GF-D8 (cell line): ENCODE results near the gene OR51S1.
"Not testable (repeated sequence)": the region's sequence is repeated elsewhere in the genome, so short reads cannot be mapped to it uniquely, and the experiment has no call there.

Experiments used
- DNase-seq: peaks from one replicate; lab custom pipeline; 2025; lab: John Stamatoyannopoulos, UW

The OR51S1 gene

DNA sequence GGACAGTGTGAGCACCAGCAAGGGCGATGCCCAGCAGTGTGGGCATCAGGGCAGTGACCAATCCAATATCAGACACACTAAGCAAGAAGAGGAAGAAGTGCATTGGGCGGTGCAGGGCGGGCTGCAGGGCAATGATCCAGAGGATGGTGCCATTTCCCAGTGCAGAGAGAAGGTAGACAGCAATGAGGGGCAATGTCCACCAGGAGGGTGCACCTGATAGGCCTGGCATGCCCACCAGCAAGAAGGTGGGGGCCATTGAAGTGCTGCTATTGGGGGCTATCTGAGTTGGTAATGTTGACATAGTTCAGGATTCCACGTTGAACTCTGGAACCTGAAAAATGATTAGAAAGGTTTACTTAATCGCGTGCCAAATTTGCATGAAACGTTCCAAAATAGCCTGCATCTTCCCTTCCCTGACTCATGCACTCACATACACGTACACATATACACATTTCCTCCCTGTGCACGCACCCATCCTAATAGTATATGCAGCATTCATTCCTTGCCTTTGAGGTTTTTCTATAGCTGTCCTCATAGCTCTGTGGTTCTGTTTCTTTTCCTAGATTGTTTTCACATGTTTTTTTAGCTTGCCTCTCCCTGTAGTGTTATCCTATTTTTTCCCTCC lies at the start of gene OR51S1:
OR51S1 (minus strand) TSS at position 301 of the 625 bp plus-strand sequence; CDS start at position 301, 0 bp downstream.
- DNase-seq, result no peak

DNA sequence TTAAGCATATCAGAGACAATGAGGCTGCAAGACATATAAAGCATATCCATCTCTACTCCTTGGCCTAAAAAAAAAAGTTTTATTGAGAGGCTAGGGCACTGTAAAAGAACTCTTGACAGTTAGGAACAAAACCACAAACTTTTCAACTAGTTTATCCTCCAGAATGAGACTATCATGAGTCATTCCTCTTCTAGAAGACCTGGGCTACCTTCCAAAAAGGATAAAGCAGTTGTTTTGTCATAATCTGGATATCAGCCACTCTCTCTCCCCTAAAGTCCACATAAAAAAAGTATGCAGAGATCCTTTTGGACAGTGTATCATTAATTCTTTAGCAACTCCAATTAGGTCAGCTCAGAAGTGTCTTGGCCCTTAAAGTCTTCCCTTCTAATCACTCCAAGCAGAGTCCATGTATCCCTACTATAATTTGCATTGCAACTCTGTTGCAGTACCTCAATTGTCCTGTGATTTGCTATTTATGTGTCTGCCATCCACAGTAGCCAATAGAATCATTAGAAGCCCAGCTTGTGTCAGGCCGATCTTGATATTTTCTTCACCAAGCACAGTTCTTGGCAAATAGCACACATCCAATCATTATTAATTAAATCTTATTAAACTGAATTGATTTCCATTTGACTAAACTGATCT lies 43.1 kb upstream of the OR51S1 start:
- DNase-seq, result no peak

GRCh38 chr11:4890279-4890678 lies 41.3 kb upstream of the OR51S1 start:
- DNase-seq, result no peak

GRCh38 chr11:4887591-4887990 lies 38.6 kb upstream of the OR51S1 start:
- no peak for DNase-seq

DNA sequence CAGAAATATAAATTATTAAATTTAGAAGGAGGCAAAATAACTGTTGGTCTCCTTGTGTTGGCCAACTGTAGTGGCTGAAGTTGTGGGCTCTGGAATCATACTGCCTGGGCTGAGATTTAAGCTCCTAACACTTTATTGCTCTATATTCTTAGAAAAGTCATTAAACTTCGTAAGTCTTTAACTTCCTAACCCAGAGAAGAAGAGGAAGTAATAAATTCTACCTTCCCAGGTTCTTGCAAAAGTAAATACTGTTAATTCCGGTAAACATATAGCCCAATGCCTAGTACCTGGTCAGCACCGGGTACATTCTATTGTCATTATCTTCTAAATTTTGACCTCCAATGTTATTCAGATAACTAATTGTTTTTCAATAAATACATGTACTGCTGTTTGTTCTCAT lies 37.2 kb upstream of the OR51S1 start:
- no peak for DNase-seq

- DNase-seq, result no peak
These were observed 35.4 kb upstream of the OR51S1 start for GRCh38 chr11:4884361-4884760.

DNA sequence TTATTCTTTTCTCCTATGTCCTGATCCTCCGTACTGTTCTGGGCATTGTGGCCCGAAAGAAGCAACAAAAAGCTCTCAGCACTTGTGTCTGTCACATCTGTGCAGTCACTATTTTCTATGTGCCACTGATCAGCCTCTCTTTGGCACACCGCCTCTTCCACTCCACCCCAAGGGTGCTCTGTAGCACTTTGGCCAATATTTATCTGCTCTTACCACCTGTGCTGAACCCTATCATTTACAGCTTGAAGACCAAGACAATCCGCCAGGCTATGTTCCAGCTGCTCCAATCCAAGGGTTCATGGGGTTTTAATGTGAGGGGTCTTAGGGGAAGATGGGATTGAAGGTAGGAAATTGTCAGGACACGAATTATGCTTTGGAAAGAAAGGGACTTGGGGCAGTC lies 33.5 kb upstream of the OR51S1 start:
- no peak for DNase-seq

- DNase-seq, result no peak
These were observed 33.0 kb upstream of the OR51S1 start, which contains the start of gene OR51T1 for GRCh38 chr11:4881860-4882500. Gene OR51T1, plus strand, starts transcription at chr11:4881900. Its CDS starts 0 bp downstream, at chr11:4881900.

GRCh38 chr11:4881188-4881587 lies 32.2 kb upstream of the OR51S1 start:
- DNase-seq, result no peak

GRCh38 chr11:4865855-4866254 lies 16.8 kb upstream of the OR51S1 start:
- DNase-seq, result no peak

- no peak for DNase-seq
These were observed 14.9 kb upstream of the OR51S1 start for GRCh38 chr11:4863876-4864275.

GRCh38 chr11:4862447-4863236 lies 13.6 kb upstream of the OR51S1 start:
- no peak for DNase-seq

DNA sequence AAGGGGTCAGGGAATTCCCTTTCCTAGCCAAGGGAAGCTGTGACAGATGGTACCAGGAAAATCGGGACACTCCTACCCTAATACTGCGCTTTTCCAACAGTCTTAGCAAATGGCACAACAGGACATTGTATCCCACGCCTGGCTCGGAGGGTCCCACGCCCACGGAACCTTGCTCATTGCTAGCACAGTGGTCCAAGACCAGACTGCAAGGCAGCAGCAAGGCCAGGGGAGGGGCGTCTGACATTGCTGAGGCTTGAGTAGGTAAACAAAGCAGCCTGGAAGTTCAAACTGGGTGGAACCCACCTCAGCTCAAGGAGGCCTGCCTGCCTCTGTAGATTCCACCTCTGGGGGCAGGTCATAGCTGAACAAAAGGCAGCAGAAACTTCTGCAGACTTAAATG lies 5.3 kb upstream of the OR51S1 start:
- DNase-seq, result not testable (repeated sequence)

DNA sequence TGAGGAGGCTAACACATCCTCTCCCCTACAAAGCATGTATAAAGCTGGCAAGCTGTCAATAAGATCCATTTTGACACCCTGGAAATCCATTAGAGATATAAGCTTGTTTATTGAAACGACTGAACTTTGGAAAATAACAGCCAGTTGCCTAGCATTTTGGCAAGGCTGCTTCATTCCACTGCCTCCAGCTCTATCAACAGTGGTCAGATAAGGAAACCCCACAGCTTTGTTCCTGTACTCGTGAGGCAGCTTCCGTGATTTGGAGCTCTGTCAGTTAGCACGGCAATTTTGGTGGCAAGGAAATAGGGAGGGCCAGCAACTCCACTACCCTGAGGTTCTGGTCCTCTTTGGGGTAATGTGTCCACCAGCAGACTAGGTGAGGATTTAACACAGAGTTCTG lies 2.0 kb upstream of the OR51S1 start:
- no peak for DNase-seq

- DNase-seq, result no peak
These were observed 9.0 kb downstream of the OR51S1 start for GRCh38 chr11:4839851-4840549.

DNA sequence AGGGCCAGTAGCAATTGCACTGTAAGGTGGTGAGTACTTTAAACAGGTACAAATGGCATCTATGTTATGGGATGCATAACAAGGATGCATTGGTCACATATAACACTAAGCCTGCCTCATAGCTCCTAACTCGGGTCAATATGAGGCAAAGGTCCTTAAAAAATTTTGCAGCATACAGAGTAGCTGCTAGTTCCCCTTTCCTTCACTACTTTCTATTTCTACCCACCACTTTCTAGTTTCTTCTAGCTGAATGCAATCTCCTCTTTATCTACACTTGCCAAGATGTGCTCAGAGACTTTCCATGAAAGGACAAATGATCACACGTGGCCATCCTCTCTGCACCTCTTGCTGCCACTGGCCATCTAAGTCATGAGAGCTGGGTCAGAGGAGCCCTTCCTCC lies 18.1 kb downstream of the OR51S1 start:
- DNase-seq, result no peak

- DNase-seq, result no peak
These were observed 18.7 kb downstream of the OR51S1 start for GRCh38 chr11:4830346-4830745.

- DNase-seq, result no peak
These were observed 22.6 kb downstream of the OR51S1 start for GRCh38 chr11:4826425-4826824.

DNA sequence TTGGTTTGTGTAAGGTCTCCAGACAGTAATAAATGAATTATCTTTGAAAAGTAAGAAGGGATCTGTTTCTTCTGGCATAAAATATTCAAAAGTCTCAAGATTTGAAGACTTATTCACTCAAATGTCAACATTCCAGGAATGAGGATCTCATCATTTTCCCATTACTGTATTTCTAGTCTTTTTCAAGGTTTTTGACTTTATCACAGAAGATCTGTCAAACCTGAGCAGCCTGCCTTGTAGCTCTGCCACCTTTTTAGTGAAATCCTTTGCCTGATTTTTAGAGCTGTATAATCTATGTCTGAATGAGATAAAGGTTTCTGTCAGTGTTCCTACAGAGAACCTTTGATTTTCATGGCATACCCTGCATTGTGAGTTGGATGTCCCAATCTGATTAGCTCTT lies 23.9 kb downstream of the OR51S1 start:
- DNase-seq, result no peak

DNA sequence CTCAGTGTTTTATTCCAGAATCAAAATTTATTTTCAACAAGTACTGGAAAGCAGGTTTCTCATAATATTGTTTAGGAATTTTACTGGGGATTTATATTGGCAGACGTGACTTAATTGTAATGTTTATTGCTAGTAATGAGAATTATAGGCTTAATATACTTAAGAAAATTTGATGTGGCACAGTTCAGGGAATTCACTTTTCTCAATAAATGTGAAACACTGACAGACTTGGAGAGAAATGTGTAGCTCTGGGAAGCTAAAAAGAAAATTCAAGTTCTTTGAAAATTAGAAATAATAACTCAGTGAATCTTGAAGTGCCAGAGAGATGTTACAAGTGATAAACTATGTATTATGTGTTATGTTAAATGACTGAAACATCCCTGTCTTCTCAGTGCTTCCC lies 28.0 kb downstream of the OR51S1 start, which contains the start of gene OR51F2:
OR51F2 (plus strand) TSS at position 301 of the 400 bp plus-strand sequence. CDS start 101 bp downstream, outside the sequence.
- no peak for DNase-seq

DNA sequence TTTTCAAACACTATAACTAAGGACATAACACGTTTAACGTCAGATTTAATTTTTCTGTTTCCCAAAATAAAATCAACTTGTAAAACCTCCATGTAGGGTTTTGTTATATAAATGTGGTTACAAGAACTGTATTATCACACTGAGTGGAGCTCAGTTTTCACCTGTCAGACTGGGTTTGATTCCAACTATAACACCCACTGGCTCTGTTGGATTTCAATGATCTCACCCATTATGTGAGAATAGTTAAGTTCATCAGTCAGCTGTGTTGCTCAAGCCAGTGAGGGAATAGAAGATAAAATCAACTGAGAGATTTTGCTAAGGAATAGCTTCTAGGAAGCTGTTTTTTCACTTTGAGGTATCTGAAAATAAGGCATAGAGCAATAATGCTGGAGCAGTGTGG lies 39.8 kb downstream of the OR51S1 start:
- no peak for DNase-seq

- no peak for DNase-seq
These were observed 40.5 kb downstream of the OR51S1 start for GRCh38 chr11:4808476-4808875.
